Measurements from ENCODE around the gene KHDRBS1. TPM values are rescaled to one million over a fixed set of nuclear protein-coding genes. Genes with fewer than 3 reads are reported as not detected.
"Not testable (repeated sequence)": the region's sequence is repeated elsewhere in the genome, so short reads cannot be mapped to it uniquely, and the experiment has no call there.

Gene KHDRBS1
- total and polyA plus RNA-seq, 3 donors from 2014 or later = 90.4 to 133 (median 95.0) TPM

GRCh38 chr1:31985430-31985829 lies 28.2 kb upstream of the KHDRBS1 start:
- intact Hi-C loops (cut with DNase I; ENCODE audit: low total_unique reads) = no loop called here
- Histone ChIP-seq H3K27me3 (no peaks in the 10 kb centered on the region), H3K36me3 (ENCODE audit: low read depth, missing control alignments) (no peaks in the 10 kb centered on the region)

GRCh38 chr1:31987135-31987619 lies 26.5 kb upstream of the KHDRBS1 start:
- Histone ChIP-seq H3K36me3 (ENCODE audit: low read depth, missing control alignments) (no peaks in the 10 kb centered on the region), H3K4me1 (no peaks in the 10 kb centered on the region), H3K27ac (no peak overlapping the region), H3K4me3 (no peak overlapping the region), H3K27me3 (no peaks in the 10 kb centered on the region), H3K9me3 (no peaks in the 10 kb centered on the region)
- DNase-seq = no peak
- WGBS, 2 donors = 44 to 65% methylated on average over 8 to 9 of the region's 9 CpGs
- TF ChIP-seq CTCF (IDR thresholded peaks at IDR 0.05) (no peak), POLR2A (IDR thresholded peaks at IDR 0.05) (no peak)
- intact Hi-C loops (cut with DNase I; ENCODE audit: low total_unique reads) = no loop called here

More at GRCh38 chr1:31985430-31985829, 28.2 kb upstream of the KHDRBS1 start:
- Histone ChIP-seq H3K9me3 (no peaks in the 10 kb centered on the region), H3K4me1 (no peaks in the 10 kb centered on the region), H3K27ac (no peak overlapping the region), H3K4me3 (no peak overlapping the region)
- TF ChIP-seq CTCF (IDR thresholded peaks at IDR 0.05) (no peak), POLR2A (IDR thresholded peaks at IDR 0.05) (no peak)
- DNase-seq = no peak
- 40 to 45% methylated on average over 4 of the region's 4 CpGs for WGBS, 2 donors

GRCh38 chr1:31989964-31990363 lies 23.7 kb upstream of the KHDRBS1 start:
- Histone ChIP-seq H3K27ac (no peak overlapping the region), H3K9me3 (no peaks in the 10 kb centered on the region), H3K36me3 (ENCODE audit: low read depth, missing control alignments) (no peaks in the 10 kb centered on the region), H3K4me3 (no peak overlapping the region), H3K27me3 (no peaks in the 10 kb centered on the region), H3K4me1 (no peaks in the 10 kb centered on the region)
- TF ChIP-seq POLR2A (IDR thresholded peaks at IDR 0.05) (no peak), CTCF (IDR thresholded peaks at IDR 0.05) (no peak)
- intact Hi-C loops (cut with DNase I; ENCODE audit: low total_unique reads) = no loop called here
- 96 to 97% methylated on average over 3 of the region's 3 CpGs for WGBS, 2 donors
- no peak for DNase-seq

GRCh38 chr1:31991182-31991581 lies 22.5 kb upstream of the KHDRBS1 start:
- intact Hi-C loops (cut with DNase I; ENCODE audit: low total_unique reads) = no loop called here
- no peaks in the 10 kb centered on the region for H3K36me3 ChIP-seq (ENCODE audit: low read depth, missing control alignments)
- DNase-seq = no peak
- no peaks in the 10 kb centered on the region for H3K4me1 ChIP-seq
- no peak overlapping the region for H3K27ac ChIP-seq
- WGBS, 2 donors = 27 to 36% methylated on average over 1 of the region's 1 CpG
- no peak overlapping the region for H3K4me3 ChIP-seq
- no peaks in the 10 kb centered on the region for H3K9me3 ChIP-seq
- TF ChIP-seq CTCF (IDR thresholded peaks at IDR 0.05) = no peak
- no peak for TF ChIP-seq POLR2A (IDR thresholded peaks at IDR 0.05)
- H3K27me3 ChIP-seq = no peaks in the 10 kb centered on the region

GRCh38 chr1:31995263-31995662 lies 18.4 kb upstream of the KHDRBS1 start:
- no peaks in the 10 kb centered on the region for H3K4me1 ChIP-seq
- H3K9me3 ChIP-seq = no peaks in the 10 kb centered on the region
- H3K4me3 ChIP-seq = no peak overlapping the region
- intact Hi-C loops (cut with DNase I; ENCODE audit: low total_unique reads) = no loop called here
- WGBS, 2 donors = 82 to 84% methylated on average over 3 of the region's 3 CpGs
- H3K27ac ChIP-seq = no peak overlapping the region
- DNase-seq = no peak
- H3K27me3 ChIP-seq = no peaks in the 10 kb centered on the region
- H3K36me3 ChIP-seq (ENCODE audit: low read depth, missing control alignments) = no peaks in the 10 kb centered on the region
- TF ChIP-seq CTCF (IDR thresholded peaks at IDR 0.05) (no peak), POLR2A (IDR thresholded peaks at IDR 0.05) (no peak)

- H3K4me1 ChIP-seq; H3K27ac ChIP-seq; DNase-seq; H3K9me3 ChIP-seq; H3K36me3 ChIP-seq (ENCODE audit: low read depth, missing control alignments); H3K4me3 ChIP-seq; intact Hi-C loops (cut with DNase I; ENCODE audit: low total_unique reads); H3K27me3 ChIP-seq: not testable (repeated sequence)
- WGBS, 2 donors = 89 to 90% methylated on average over 5 of the region's 5 CpGs
Measured at GRCh38 chr1:31996121-31996520, 17.5 kb upstream of the KHDRBS1 start.
